Upper lobe of right lung (tissue), 1 donor: ENCODE measurements around the gene TEDC1. TPM values are rescaled to one million over a fixed set of nuclear protein-coding genes. Genes with fewer than 3 reads are reported as not detected.
A peak's percentile ranks its signal among the peaks of the same experiment; 100 is the strongest.
"Not testable (repeated sequence)": the region's sequence is repeated elsewhere in the genome, so short reads cannot be mapped to it uniquely, and the experiment has no call there.

Source experiments
- ATAC-seq: fragments of 200-7000 bp; cut with Tn5 transposase; one replicate; pipeline ENCODE4 v1.9.1; 2020; ENCODE audit warnings: mild to moderate bottlenecking, moderate library complexity
- DNase-seq: peaks from one replicate; pipeline ENCODE4 v3.0.0-alpha.2; 2020
- H3K27ac ChIP-seq: fragments of 200-600 bp; one replicate; pipeline ENCODE4 v1.8.0; 2022
- H3K27me3 ChIP-seq: fragments of 200-600 bp; one replicate; pipeline ENCODE4 v1.8.0; 2022; ENCODE audit warnings: mild to moderate bottlenecking
- H3K36me3 ChIP-seq: fragments of 200-600 bp; one replicate; pipeline ENCODE4 v1.8.0; 2022
- H3K4me1 ChIP-seq: fragments of 200-600 bp; one replicate; pipeline ENCODE4 v1.8.0; 2022
- H3K4me3 ChIP-seq: fragments of 200-600 bp; one replicate; pipeline ENCODE4 v1.8.0; 2022; ENCODE audit warnings: mild to moderate bottlenecking
- H3K9me3 ChIP-seq: fragments of 200-600 bp; one replicate; pipeline ENCODE4 v1.8.0; 2022
- CTCF ChIP-seq: fragments of 200-600 bp; IDR thresholded peaks from one replicate; pipeline ENCODE4 v1.8.0; 2022; ENCODE audit warnings: antibody characterized with exemption
- intact Hi-C: fragments of 100-400 bp; cut with DNase I; formaldehyde crosslinking; loops from one replicate; pipeline ENCODE4 v1.11.0; 2022
- total RNA-seq: library from RNA; stranded (reverse); fragmentation: NEBNext Ultra II Directional; extraction: Animal tissue kit (Norgen Biotek cat#: 25700); gene quantifications from one replicate; pipeline ENCODE4 v1.2.1, GENCODE V29; 2021
- donor health status: DM: no; HTN: yes; CAD: no; lungs with severe emphysema.

Gene TEDC1
- total RNA-seq, 1 donor from 2014 or later, result 7.9 TPM

- Histone ChIP-seq H3K27ac (no peak overlapping the region), H3K9me3 (no peaks in the 10 kb centered on the region), H3K4me1 (no peaks in the 10 kb centered on the region), H3K36me3 (no peaks in the 10 kb centered on the region), H3K27me3 (peaks cover 17% of the 10 kb centered on the region), H3K4me3 (no peak overlapping the region)
- DNase-seq, result peak; percentile 44
- intact Hi-C loops, result no loop called here
- TF ChIP-seq CTCF, result no peak
- ATAC-seq, result no peak
These were observed 45.9 kb downstream of the TEDC1 start for GRCh38 chr14:105536691-105537579.

- ATAC-seq, result peak; percentile 87
These were observed 46.8 kb downstream of the TEDC1 start for GRCh38 chr14:105537580-105538474.

GRCh38 chr14:105538481-105539049 lies 47.5 kb downstream of the TEDC1 start:
- Histone ChIP-seq H3K36me3 (no peaks in the 10 kb centered on the region), H3K27me3 (peaks cover 20% of the 10 kb centered on the region), H3K4me1 (no peaks in the 10 kb centered on the region), H3K4me3 (no peak overlapping the region), H3K9me3 (peaks cover 4% of the 10 kb centered on the region), H3K27ac (no peak overlapping the region)
- TF ChIP-seq CTCF, result no peak
- DNase-seq (peak; percentile 53), ATAC-seq (no peak)
- intact Hi-C loops, result no loop called here

More at GRCh38 chr14:105537580-105538474, 46.8 kb downstream of the TEDC1 start:
- intact Hi-C loops, result no loop called here
- H3K9me3 ChIP-seq, result no peaks in the 10 kb centered on the region
- H3K36me3 ChIP-seq, result no peaks in the 10 kb centered on the region
- no peak overlapping the region for H3K27ac ChIP-seq
- no peak overlapping the region for H3K4me3 ChIP-seq
- no peaks in the 10 kb centered on the region for H3K4me1 ChIP-seq
- DNase-seq, result peak; percentile 82
- peaks cover 20% of the 10 kb centered on the region for H3K27me3 ChIP-seq
- peak; percentile 99 for TF ChIP-seq CTCF

- no peak for TF ChIP-seq CTCF
- Histone ChIP-seq H3K27ac (no peak overlapping the region), H3K4me3 (no peak overlapping the region), H3K36me3 (no peaks in the 10 kb centered on the region), H3K9me3 (peaks cover 5% of the 10 kb centered on the region), H3K4me1 (no peaks in the 10 kb centered on the region), H3K27me3 (peaks cover 20% of the 10 kb centered on the region)
- DNase-seq (peak; percentile 35), ATAC-seq (no peak)
- intact Hi-C loops, result no loop called here
These were observed 49.8 kb downstream of the TEDC1 start for GRCh38 chr14:105540811-105541210.

GRCh38 chr14:105541218-105541875 lies 50.3 kb downstream of the TEDC1 start:
- intact Hi-C loops, result no loop called here
- no peak for TF ChIP-seq CTCF
- Histone ChIP-seq H3K27me3 (peaks cover 20% of the 10 kb centered on the region), H3K4me3 (no peak overlapping the region), H3K4me1 (no peaks in the 10 kb centered on the region), H3K9me3 (peaks cover 5% of the 10 kb centered on the region), H3K36me3 (no peaks in the 10 kb centered on the region), H3K27ac (no peak overlapping the region)
- DNase-seq, result no peak
- no peak for ATAC-seq

- intact Hi-C loops, H3K4me1 ChIP-seq, H3K27me3 ChIP-seq, H3K36me3 ChIP-seq, ATAC-seq, H3K9me3 ChIP-seq, H3K4me3 ChIP-seq, H3K27ac ChIP-seq: not testable (repeated sequence)
- DNase-seq, result peak; percentile 11
These were observed 54.6 kb downstream of the TEDC1 start for GRCh38 chr14:105545676-105546075.

GRCh38 chr14:105546410-105546809 lies 55.4 kb downstream of the TEDC1 start:
- peak; percentile 28 for DNase-seq
- peak; percentile 54 for ATAC-seq
- H3K4me1 ChIP-seq, H3K36me3 ChIP-seq, H3K9me3 ChIP-seq, intact Hi-C loops, H3K27me3 ChIP-seq, H3K27ac ChIP-seq, H3K4me3 ChIP-seq: not testable (repeated sequence)

GRCh38 chr14:105547072-105547471 lies 56.0 kb downstream of the TEDC1 start:
- H3K27ac ChIP-seq, intact Hi-C loops, H3K9me3 ChIP-seq, H3K4me1 ChIP-seq, H3K27me3 ChIP-seq, H3K36me3 ChIP-seq, H3K4me3 ChIP-seq: not testable (repeated sequence)
- peak; percentile 21 for ATAC-seq
- DNase-seq, result peak; percentile 21
